Activated CD4-positive, alpha-beta T cell treated with anti-CD3 and anti-CD28 coated beads for 1 hour (primary cell): ENCODE results near the gene ONECUT1.

Experiments
- DNase-seq: peaks from one replicate; pipeline ENCODE4 v3.0.0-alpha.2; 2020

The ONECUT1 gene

DNA sequence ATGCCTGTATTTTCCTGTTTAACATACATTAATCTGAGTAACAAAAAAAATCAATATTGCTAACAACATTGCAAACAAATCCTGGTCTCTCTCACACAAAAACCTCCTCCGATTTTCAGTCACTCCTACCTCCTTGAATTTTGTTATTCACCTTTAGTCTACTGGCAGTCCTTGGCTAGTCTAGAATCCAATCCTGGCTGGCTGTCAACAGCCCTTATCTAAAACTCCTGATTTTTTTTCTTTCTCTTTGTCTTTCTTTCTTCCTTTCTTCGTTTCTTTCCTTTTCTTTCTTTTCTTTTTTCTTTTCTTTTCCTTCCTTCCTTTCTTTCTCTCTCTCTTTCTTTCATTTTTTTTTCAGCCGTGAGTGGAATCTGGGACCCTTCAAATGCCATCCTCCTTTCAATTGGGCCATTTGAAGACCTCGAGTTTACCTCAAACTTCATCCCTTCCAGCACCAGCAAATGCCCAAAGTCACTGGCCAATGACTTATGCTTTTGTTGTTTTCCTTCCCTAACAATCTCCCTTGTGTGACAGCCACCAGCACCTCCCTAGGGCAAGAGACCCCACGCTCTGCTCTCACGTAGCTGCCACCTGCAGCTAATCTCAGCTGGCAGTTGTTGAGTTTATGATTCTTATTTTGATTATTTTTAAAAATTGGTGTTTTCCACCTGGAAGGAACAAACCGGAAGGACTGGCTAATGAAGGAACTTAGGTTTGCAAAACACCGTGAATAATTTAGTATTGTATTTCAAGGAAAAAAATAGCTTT lies 6.8 kb upstream of the ONECUT1 start:
- no peak for DNase-seq

DNA sequence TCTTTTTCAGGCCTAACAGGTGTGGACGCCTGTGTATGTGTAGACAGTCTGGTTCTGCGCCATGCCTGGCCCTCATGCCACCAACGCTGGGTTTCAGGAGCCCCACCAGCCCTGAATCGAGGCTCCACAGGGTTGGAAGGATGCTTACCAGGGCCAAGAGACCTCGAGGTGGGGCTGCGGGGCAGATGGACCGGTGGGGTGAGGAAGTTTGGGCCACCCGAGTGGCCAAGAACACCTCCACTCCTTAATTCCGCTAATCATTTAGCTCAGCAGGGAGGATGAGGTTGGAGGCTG lies 6.0 kb upstream of the ONECUT1 start:
- no peak for DNase-seq

DNA sequence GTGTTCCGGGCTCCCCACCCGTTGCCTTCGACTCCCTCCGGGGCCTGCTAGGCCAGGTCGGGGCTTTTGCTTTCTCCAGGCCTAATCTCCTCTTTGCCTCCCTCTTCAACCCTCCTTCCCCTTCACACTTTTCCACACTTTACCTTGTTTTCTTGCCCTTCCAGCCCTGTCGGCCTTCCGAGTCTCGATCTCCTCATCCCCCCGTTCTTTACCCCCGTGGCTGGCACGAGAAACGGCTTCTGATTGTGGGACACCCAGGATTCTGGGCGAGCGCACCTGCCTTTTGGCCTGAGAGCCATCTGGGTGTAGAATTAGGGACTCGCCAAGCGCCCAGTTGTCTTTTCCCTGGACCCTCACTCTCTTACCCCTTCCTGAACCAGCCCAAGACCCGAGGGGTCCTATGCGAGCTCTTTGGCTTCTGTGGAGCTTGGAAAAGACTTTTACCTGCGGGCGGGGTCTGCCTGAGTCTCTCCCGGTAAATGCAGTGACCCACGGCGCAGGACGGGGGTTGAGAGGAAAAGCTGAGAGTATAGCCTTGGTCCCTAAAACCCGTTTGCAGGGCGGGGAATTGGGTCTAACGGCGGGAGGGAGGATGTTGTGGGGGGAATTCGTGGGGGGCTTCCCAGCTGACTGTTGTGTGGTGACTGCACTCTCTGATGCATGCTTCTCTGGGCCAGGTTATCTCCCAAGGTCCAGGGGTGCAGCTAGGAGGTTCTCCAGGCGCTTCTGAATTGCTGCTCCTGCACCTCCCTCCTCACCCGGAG lies 5.5 kb upstream of the ONECUT1 start:
- DNase-seq: no peak

DNA sequence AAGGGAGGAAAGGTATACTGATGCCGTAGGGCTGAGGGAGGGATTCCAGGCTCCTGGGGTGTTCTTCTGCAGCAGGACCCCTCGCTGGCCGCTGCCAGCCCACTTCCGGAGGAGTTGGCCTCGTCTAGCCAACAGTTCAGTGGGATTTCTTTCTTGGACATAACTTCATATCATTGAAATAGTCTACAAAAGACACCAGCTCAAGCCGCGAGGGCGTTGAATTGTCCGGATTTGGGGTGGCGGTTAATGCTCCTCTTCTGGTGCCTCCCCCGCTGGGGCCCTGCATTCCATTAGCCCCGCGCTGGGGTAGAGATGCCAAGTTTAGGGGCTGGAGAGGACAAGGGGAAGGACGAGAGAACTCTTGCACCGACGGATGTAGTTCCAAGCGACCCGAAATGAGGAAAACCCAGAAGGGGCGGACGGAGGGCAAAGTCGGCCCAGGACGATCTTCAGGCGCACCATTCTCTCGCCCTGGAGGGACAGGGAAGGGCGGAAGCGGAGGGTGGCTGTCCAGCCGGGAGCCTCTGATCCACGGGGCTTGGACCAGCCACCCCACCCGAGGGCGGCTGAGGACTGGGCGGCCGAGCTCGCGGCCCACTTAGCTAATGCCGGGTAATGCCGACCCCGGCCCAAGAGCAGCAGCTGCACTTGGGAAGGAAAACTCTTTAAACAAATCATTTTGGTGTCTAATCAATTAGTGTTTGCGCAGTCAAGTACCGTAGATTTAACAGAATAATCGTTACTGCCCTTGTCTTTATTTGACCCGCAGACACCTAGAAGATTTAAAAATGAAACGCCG lies 4.7 kb upstream of the ONECUT1 start:
- DNase-seq: no peak

DNA sequence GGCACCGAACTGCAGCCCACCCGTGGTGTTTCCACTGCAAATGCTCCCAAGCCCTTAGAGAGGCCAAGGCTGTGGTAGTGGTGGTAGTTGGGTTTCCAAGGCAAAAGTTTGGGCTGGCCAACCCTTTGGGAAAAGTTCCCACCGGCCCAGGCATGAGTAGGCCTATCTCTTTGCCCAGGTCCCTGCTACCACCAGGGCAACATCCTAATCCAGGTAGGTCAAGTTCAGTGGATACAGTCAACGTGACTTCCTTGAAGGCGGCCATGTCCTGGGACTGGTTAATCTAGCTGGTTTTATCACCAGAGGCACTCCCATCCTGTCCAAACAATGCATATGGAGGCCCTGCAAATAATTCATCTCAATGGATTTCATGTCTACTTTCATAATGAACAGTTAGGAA lies 1.6 kb upstream of the ONECUT1 start:
- no peak for DNase-seq

GRCh38 chr15:52790941-52791751 lies 1.0 kb upstream of the ONECUT1 start:
- DNase-seq: no peak

- DNase-seq: no peak
Observed at GRCh38 chr15:52789601-52790168, 451 bp downstream of the ONECUT1 start.

DNA sequence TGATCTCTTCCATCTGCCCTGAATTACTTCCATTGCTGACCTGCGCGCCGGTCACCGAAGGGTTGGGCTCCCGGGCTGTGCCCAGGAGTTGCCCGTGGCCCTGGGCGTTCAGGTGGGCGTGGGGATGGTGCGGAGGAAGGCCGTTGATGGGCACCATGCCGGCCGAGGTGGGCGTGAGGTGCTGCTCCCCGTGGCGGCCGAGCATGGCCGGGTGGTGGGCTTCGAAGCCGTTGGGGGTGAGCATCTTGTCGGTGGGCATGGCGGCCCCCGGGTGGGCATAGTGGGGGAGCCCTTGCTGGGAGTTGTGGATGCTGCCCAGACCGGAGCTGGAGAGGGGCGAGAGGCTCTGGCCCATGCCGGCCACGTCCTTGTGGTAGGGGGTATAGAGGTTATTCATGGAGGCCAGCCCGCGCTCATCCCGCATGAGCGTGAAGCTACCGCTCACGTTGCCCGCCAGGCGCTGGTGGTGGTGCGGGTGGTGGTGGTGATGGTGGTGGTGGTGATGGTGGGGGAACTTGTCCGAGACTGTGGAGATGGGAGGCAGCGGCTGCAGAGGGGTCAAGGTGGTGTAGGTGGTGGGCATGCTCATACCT lies 1.0 kb downstream of the ONECUT1 start:
- DNase-seq: no peak

DNA sequence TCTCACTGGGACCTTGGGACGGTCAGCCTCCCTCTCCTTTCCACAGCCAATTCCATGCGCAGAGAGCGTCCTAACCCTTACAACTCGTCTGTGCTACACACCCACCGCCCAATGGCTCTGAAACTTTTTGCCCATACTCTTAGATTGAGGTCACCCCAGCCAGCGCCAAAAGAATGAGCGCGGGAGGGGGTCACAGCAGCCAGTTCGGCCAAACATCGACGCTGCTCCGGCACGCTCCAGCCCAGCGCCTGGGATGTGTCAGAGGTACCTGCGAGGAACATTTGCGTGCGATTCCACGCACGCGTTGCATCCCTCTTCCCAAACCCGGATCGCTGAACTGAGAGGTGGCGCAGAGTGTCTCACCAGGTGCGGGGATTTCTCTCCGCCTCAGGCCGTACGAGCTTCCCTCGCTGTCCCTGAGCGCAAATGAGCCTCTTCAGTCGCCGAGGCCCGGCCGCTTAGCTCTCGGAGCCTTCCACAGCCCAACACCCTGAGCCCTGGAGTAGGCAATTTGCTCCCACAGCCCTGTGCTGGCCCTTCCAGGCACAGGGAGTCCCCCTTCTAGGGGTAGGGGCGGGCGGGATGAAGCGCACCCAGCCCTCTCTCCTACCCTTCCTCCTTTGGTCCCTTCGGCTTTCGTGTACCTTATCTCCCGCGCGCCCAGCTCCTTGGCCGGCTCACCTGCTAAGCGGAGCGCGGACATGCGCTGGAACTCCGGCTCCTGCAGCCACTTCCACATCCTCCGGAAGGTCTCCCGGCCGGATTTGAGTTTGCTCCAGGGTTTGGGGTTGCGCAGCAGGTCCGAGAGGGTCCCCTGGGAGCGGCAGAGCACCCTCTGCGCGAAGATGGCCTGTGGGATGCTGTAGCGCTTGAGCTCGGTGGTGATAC lies 1.8 kb downstream of the ONECUT1 start:
- DNase-seq: no peak

DNA sequence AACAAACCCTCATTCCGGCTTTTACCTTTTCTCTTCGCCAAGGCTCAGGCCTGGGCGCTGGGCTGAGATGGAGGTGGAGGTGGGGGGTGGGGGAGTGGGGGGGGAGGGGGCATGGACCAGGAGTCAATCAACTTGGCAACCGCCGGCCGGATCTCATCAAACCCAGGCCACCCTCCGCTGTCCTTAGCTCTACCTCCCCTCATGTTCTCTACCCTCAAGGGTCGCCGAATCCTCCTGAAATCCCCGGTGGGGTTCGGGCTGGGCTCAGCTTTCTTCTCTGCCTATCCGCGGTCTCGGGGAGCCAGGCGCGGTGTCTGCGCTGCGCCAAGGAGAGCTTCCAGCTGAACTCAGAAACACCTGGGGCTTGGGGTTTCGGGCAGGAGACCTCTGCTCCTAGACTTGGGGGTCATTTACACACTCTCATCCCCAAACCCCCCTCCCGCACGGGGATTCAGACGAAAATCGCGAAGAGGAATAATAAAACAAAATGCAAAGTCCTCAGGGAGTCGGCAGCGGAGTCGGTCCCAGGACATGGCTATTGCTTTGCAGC lies 2.5 kb downstream of the ONECUT1 start:
- DNase-seq: no peak

DNA sequence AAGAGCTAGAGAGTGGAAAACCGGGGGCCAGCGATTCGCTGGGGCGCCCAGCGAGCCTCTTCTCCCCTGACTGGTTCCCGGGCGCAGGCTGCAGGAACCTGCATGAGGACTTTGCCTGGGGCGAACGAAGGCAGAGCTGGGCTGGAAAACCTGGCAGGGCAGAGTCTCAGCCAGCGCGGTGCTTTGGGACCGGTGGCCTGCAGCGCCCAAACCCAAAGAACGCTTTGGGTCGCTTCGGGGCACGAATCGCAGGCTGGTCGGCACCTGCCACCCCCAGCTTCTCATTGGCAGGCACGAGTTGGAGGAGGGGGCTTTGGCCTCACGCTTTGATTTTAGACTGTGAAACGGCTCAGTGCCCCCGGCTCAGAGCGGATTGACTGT lies 3.0 kb downstream of the ONECUT1 start:
- DNase-seq: no peak

- DNase-seq: no peak
Observed at GRCh38 chr15:52786436-52787122, 3.6 kb downstream of the ONECUT1 start.

- no peak for DNase-seq
Observed at GRCh38 chr15:52785672-52786406, 4.3 kb downstream of the ONECUT1 start.

DNA sequence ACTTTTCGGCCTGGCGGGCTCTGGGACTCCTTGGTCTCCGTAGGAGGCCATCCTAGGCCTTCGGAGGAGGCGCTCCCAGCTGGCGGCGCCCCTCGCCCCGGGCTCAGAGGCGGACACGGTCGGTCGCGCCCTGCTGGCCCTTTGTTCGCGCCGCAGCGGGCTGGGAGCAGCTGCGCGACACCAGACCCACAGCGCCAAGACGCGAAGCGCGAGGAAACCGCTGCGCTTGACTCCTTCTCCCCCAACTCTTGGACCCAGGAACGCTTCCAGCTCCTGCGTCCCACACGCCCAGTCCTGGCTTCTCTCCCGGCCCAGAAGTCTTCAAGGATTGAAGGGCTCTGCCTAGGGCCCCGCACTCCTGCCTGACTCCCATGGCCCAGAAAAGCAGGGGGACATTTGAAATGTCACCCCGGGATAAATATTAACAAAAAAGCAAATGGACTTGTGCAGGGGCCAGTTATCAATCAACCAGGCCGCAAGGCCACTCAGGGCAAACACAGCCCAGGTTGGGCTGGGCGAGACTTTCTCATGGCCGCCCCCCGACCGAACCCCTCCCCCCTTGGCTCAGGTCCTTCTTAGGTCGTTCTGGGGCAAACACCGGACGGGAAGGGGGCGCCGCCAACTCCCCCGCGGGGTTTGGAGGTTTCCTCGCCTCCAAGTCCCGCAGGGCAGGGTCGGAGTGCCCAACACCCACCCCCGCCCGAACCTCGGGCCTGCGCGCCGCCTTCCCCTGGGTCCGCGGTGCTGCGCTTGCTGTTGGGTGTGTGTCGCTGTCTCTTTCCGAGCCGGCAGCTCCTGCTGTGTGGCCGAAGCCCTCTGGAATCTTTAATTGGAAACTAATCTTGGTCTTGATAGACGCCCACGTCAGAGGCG lies 5.1 kb downstream of the ONECUT1 start:
- no peak for DNase-seq

- DNase-seq: no peak
Observed at GRCh38 chr15:52783929-52784798, 6.0 kb downstream of the ONECUT1 start.

- no peak for DNase-seq
Observed at GRCh38 chr15:52783191-52783829, 6.8 kb downstream of the ONECUT1 start.

DNA sequence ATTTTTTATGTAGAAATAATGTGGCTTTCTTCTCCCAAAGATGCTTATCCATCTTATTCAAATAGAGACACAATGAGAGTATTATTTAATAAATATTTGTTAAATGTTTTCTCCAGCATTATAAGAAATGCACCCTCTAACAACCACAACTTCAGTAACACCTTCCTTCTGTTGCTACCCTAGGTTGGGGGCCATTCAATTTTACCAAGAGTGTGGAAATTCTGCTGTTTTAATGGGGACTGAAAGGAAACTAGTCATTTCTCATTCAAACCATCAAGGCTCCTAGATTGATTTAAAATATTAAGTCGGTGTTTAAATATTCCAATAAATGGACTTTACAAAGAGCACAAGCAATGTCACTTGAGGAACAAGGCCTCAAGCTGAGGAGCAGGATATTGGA lies 7.6 kb downstream of the ONECUT1 start:
- no peak for DNase-seq
